A673 (cell line): ENCODE measurements around the gene ZNF619.

Source experiments
- EZH2 ChIP-seq: fragments of 200-600 bp; sonication (generic); IDR thresholded peaks from 2 replicates; pipeline ENCODE4 v1.6.1; 2017; ENCODE audit warnings: borderline replicate concordance, low read depth, mild to moderate bottlenecking, mixed read lengths, antibody characterized with exemption, low read length; ENCODE audit not compliant: poor library complexity, severe bottlenecking
- TF ChIP-seq, protein P1 (sequence below): fragments of 300-800, 200-600 bp; sonication (generic); conservative IDR thresholded peaks from 2 replicates; pipeline ENCODE4 v1.5.1; 2017; ENCODE audit warnings: low read depth, mild to moderate bottlenecking, antibody characterized with exemption, low read length, moderate library complexity, mixed read lengths

DNA sequence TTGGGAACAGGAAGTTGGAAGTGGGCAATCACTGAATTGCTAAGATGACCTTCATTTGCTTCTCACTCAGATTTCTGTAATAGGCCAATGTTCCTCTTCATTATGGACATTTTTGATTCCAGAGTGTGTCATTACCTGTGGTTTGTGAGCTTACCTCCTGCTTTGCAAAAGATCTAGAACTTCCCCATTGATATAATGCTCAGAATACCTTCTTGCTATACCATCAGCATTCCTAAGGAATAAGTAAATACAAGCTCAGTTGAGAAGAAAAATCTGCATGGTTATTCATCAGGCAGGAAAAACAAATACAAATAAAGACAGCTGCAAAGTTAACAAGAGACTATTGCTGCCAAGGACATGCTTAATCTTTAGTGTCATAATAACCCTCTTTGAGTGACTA, 25.4 kb upstream of the ZNF619 start:
- TF ChIP-seq, protein P1, sequence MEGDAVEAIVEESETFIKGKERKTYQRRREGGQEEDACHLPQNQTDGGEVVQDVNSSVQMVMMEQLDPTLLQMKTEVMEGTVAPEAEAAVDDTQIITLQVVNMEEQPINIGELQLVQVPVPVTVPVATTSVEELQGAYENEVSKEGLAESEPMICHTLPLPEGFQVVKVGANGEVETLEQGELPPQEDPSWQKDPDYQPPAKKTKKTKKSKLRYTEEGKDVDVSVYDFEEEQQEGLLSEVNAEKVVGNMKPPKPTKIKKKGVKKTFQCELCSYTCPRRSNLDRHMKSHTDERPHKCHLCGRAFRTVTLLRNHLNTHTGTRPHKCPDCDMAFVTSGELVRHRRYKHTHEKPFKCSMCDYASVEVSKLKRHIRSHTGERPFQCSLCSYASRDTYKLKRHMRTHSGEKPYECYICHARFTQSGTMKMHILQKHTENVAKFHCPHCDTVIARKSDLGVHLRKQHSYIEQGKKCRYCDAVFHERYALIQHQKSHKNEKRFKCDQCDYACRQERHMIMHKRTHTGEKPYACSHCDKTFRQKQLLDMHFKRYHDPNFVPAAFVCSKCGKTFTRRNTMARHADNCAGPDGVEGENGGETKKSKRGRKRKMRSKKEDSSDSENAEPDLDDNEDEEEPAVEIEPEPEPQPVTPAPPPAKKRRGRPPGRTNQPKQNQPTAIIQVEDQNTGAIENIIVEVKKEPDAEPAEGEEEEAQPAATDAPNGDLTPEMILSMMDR = no peak
- TF ChIP-seq EZH2 = no peak
